GM23248 (cell line): ENCODE data around the gene ARFRP1.

Source experiments
- EZH2 ChIP-seq: fragments of 200-600 bp; sonication (generic); IDR thresholded peaks from 2 replicates; pipeline ENCODE4 v1.6.1; 2018; ENCODE audit warnings: antibody characterized with exemption, mild to moderate bottlenecking; ENCODE audit not compliant: insufficient read depth, poor library complexity, severe bottlenecking
- EZH2phosphoT487 ChIP-seq: fragments of 200-600 bp; sonication (generic); IDR thresholded peaks from 2 replicates; pipeline ENCODE4 v1.6.1; 2018; ENCODE audit warnings: antibody characterized with exemption, moderate library complexity, mild to moderate bottlenecking, low read depth; ENCODE audit not compliant: insufficient read depth

DNA sequence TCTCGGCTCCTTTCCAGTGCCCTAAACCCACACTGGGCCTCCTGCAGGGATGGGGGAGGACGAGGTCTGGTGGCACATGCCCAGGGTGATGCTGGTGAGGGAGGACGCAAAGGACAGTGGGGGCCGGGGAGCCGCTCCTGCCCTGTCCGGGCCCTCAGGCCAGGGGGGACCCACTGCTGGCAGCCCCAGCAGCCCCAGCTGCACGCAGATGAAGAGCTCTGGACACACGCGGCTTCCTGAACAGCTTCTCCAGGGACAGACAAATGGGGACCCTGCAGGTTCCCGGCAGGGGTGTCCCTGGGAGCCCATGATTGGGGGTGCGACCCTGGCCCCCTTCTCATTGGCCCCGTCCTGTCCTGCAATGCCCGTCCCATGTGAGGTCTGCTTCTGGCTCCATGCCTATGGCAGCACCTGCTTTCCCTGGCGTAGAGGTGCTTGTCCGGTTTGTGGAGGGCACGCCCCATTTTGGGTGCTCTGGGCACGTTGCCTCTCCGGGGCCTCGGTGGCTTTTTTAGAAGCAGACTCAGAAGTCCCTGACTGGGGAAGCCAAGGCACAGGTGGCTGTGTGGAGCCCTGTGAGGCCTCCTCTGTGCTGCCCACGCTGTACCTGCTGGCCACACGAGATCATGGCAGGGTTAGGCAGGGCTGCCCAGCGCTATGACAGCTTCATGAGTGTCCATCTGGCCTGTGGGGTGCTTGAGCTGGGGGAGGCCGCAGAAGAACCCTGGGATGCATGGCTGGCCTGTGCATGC, 26.7 kb downstream of the ARFRP1 start:
- TF ChIP-seq EZH2phosphoT487 (no peak), EZH2 (no peak)
